ENCODE data around the gene CACNB1. TPM values are rescaled to one million over a fixed set of nuclear protein-coding genes. Genes with fewer than 3 reads are reported as not detected.

Gene CACNB1
- total and polyA plus RNA-seq, 12 donors = 0.85 to 28.8 (median 5.6) TPM

DNA sequence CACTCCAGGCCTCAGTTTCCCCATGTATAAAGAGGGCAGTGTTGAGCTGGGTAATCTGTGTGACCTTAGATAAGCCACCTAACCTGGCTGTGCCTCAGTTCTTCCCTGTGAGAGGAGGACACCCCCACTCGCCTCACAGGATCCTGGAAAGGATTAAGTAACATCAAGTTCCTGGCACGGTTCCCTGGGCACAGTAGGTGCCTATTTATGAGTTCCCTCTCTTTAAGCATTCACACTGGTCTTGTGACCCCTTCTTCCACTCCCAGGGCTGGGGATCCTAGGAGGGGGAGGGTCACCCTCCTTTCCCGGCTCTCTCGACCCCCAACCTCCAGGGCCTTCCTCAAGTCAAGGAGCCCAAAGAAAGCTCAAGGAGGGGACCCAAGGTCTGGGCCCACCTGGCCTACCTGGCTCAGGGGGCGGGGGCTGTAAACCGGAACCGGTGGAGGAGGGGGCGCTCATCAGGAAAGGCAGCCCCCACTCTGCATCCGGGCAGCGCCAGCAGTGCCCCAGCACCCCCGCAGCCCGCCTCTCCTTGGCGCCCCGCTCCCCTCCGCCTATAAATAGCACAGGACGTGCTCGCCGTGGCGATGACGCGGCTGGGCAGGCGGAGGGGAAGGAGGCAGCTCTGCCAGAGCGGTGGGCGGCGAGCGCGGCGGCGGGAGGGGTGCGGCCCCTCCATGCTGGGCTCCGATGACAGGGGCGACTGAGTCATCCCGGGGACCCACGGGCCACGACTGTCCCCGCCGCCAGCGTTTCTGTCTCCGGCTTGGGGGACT is 12.0 kb upstream of the CACNB1 start:
- no peaks in the 10 kb centered on the region for H3K27me3 ChIP-seq
- 3 to 14% (median 5%) methylated on average over 2 to 39 of the region's 39 CpGs for WGBS, 4 donors
- intact Hi-C loops (cut with DNase I) = loop anchor here (5.0 kb wide), 1 partner anchor 33 kb away; no protein-coding TSS in a partner anchor
- peak overlapping the region in 1 of 4 donors; percentile 43 for H3K4me3 ChIP-seq
- H3K36me3 ChIP-seq (replicated peaks in 1 of 2) = peaks cover 0 to 7% of the 10 kb centered on the region in 2 donors
- no peak for TF ChIP-seq POLR2A (IDR thresholded peaks at IDR 0.05)
- TF ChIP-seq, protein P1, sequence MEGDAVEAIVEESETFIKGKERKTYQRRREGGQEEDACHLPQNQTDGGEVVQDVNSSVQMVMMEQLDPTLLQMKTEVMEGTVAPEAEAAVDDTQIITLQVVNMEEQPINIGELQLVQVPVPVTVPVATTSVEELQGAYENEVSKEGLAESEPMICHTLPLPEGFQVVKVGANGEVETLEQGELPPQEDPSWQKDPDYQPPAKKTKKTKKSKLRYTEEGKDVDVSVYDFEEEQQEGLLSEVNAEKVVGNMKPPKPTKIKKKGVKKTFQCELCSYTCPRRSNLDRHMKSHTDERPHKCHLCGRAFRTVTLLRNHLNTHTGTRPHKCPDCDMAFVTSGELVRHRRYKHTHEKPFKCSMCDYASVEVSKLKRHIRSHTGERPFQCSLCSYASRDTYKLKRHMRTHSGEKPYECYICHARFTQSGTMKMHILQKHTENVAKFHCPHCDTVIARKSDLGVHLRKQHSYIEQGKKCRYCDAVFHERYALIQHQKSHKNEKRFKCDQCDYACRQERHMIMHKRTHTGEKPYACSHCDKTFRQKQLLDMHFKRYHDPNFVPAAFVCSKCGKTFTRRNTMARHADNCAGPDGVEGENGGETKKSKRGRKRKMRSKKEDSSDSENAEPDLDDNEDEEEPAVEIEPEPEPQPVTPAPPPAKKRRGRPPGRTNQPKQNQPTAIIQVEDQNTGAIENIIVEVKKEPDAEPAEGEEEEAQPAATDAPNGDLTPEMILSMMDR (IDR thresholded peaks at IDR 0.05) = no peak
- peaks cover 8 to 22% of the 10 kb centered on the region in 2 donors for H3K4me1 ChIP-seq (replicated peaks in 1 of 2)
- H3K9me3 ChIP-seq (replicated peaks in 1 of 3) = no peaks in the 10 kb centered on the region
- peak overlapping the region in 2 of 5 donors; percentile 49 to 72 for H3K27ac ChIP-seq
- DNase-seq = peak; percentile 73 to 88 (median 79)

DNA sequence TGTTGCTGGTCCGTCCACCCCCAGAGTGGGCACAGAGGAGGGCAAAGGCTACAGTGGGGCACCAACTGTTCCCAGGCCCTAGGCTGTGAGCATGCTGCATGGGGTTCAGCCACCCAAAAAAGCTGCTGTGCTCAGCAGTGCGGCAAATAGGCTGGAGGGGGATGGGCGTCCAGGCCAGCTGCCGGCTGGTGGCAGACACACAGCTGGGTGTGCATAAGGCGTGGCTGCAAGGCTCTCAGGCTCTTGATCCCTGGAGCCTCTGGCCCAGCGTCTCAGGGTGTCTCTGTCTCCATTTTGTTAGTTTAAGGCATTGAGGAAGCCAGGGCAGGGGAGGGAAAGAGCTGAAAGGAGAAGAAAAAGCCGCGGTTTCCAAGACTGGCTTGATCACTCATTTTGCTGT is 11.4 kb upstream of the CACNB1 start:
- Histone ChIP-seq H3K27me3 (no peaks in the 10 kb centered on the region), H3K9me3 (replicated peaks in 1 of 3) (no peaks in the 10 kb centered on the region), H3K4me1 (replicated peaks in 1 of 2) (peaks cover 8 to 22% of the 10 kb centered on the region in 2 donors), H3K27ac (peak overlapping the region in 1 of 5 donors; percentile 72), H3K36me3 (replicated peaks in 1 of 2) (peaks cover 0 to 13% of the 10 kb centered on the region in 2 donors), H3K4me3 (no peak overlapping the region)
- WGBS, 4 donors = 41 to 74% (median 62%) methylated on average over 6 to 8 of the region's 8 CpGs
- TF ChIP-seq, protein P1 (IDR thresholded peaks at IDR 0.05) = no peak
- no peak for TF ChIP-seq POLR2A (IDR thresholded peaks at IDR 0.05)
- DNase-seq = peak in 2 of 7 donors; percentile 27 to 42
- intact Hi-C loops (cut with DNase I) = loop anchor here (5.0 kb wide), 1 partner anchor 33 kb away; no protein-coding TSS in a partner anchor

DNA sequence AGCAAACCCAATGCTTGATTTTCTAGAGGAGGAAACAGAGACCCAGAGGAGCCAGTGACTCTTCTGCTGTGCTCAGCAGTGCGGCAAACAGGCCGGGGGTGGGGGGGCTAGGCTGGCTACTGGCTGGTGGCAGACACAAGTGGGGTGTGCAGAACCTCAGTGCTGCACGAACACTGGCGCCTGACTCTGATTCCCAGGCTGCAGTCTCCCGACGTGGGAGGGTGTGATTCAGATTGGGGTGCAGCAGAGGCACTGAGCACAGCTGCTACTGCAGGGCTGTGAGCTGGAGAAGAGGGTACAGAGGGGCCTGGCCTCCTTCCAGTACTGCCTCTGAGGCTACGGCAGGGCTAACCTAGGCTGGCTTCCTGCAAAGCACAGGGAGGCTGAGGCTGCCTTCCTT is 10.7 kb upstream of the CACNB1 start:
- no peaks in the 10 kb centered on the region for H3K27me3 ChIP-seq
- peaks cover 0 to 21% of the 10 kb centered on the region in 2 donors for H3K36me3 ChIP-seq (replicated peaks in 1 of 2)
- 57 to 80% (median 75%) methylated on average over 3 to 7 of the region's 7 CpGs for WGBS, 4 donors
- H3K4me1 ChIP-seq (replicated peaks in 1 of 2) = peaks cover 8 to 22% of the 10 kb centered on the region in 2 donors
- DNase-seq = no peak
- no peak overlapping the region for H3K27ac ChIP-seq
- TF ChIP-seq POLR2A (IDR thresholded peaks at IDR 0.05) = no peak
- TF ChIP-seq, protein P1 (IDR thresholded peaks at IDR 0.05) = no peak
- no peaks in the 10 kb centered on the region for H3K9me3 ChIP-seq (replicated peaks in 1 of 3)
- H3K4me3 ChIP-seq = no peak overlapping the region
- intact Hi-C loops (cut with DNase I) = loop anchor here (5.0 kb wide), 1 partner anchor 34 kb away; no protein-coding TSS in a partner anchor

DNA sequence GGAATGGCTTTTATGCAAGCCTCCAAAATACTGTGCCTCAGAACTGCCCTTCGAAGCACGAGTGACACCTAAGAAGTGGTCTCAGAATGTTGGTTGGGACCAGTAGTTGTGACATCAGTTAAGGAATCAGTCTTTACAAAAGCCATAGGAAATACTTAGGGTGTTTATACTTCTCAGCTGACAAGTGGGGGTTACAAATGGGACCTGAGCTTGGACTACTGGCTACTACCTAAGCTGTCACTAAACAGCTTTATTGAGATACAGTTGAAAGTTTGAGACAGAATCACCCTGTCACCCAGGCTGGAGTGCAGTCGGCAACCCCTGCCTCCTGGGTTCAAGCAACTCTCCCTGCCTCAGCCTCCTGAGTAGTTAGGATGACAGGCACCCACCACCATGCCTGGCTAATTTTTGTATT is 7.7 kb upstream of the CACNB1 start:
- intact Hi-C loops (cut with DNase I) = loop anchor here (5.0 kb wide), 1 partner anchor 37 kb away; no protein-coding TSS in a partner anchor
- Histone ChIP-seq H3K27me3 (no peaks in the 10 kb centered on the region), H3K27ac (no peak overlapping the region), H3K36me3 (replicated peaks in 1 of 2) (peaks cover 0 to 42% of the 10 kb centered on the region in 2 donors), H3K4me1 (replicated peaks in 1 of 2) (peaks cover 20 to 36% of the 10 kb centered on the region in 2 donors), H3K9me3 (replicated peaks in 1 of 3) (no peaks in the 10 kb centered on the region), H3K4me3 (no peak overlapping the region)
- TF ChIP-seq, protein P1 (IDR thresholded peaks at IDR 0.05) = no peak
- no peak for TF ChIP-seq POLR2A (IDR thresholded peaks at IDR 0.05)
- DNase-seq = no peak
- WGBS, 4 donors = 74 to 86% (median 83%) methylated on average over 3 of the region's 3 CpGs

Data from adrenal gland (tissue), 12 donors.